Prostate gland (tissue), 2 donors: ENCODE results near the gene GTF3C2. TPM values are rescaled to one million over a fixed set of nuclear protein-coding genes. Genes with fewer than 3 reads are reported as not detected.

Source experiments
- DNase-seq: peaks from one replicate; pipeline ENCODE4 v3.0.0-alpha.2; 2019; ENCODE audit warnings: low spot score
- H3K27ac ChIP-seq, 2 donors: fragments of 200-600 bp; sonication (generic); 2 replicates each; pipeline ENCODE4 v1.5.1; 2017 to 2019
- H3K27me3 ChIP-seq: fragments of 200-600 bp; sonication (generic); replicated peaks from 2 replicates; pipeline ENCODE4 v1.5.1; 2019; ENCODE audit not compliant: insufficient read depth
- H3K36me3 ChIP-seq, 2 donors: fragments of 200-600 bp; sonication (generic); 1 replicate in 1 of 2; 2 replicates in 1 of 2; pipeline versions ENCODE4 v1.5.1 to v1.8.1; 2017 to 2019
- H3K4me1 ChIP-seq: fragments of 200-600 bp; sonication (generic); replicated peaks from 2 replicates; pipeline ENCODE4 v1.5.1; 2019
- H3K4me3 ChIP-seq, 2 donors: fragments of 200-600 bp; sonication (generic); 2 replicates each; pipeline ENCODE4 v1.5.1; 2017 to 2019
- H3K9me3 ChIP-seq: fragments of 200-600 bp; sonication (generic); 2 replicates; pipeline ENCODE4 v1.5.1; 2017
- CTCF ChIP-seq, 4 experiments: fragments of 200-600 bp in 2 of 4; fragments of 450-650 bp in 2 of 4; sonication (generic) in 2 of 4; IDR thresholded peaks; 1 replicate in 3 of 4; 2 replicates in 1 of 4; pipeline ENCODE4 v1.5.1; 2016 to 2019; ENCODE audit warnings: antibody characterized with exemption in 4 of 4, mild to moderate bottlenecking in 2 of 4, moderate library complexity in 2 of 4
- POLR2A ChIP-seq: fragments of 450-650 bp; IDR thresholded peaks from one replicate; pipeline ENCODE4 v1.6.1; 2016; ENCODE audit warnings: antibody characterized with exemption, mild to moderate bottlenecking
- POLR2AphosphoS5 ChIP-seq: sonication (generic); formaldehyde crosslinking; IDR thresholded peaks from one replicate; pipeline ENCODE4 v1.6.1; 2017; ENCODE audit warnings: antibody characterized with exemption
- WGBS: methylation state at CpG from one replicate; pipeline ENCODE4 v1.1.5; 2018; 5-methylcytosine and 5-hydroxymethylcytosine counted together
- intact Hi-C: fragments of 100-400 bp; cut with DNase I; formaldehyde crosslinking; loops from one replicate; pipeline ENCODE4 v1.14.2; 2022
- total RNA-seq, 2 donors: library from RNA; depleted of rRNA; stranded (reverse); fragments of >200 nt; gene quantifications; one replicate each; pipeline ENCODE4 v1.1.0, GENCODE V29; 2016

GTF3C2 gene
- total RNA-seq, 2 donors from 2014 or later, result 41.2 to 66.1 TPM

GRCh38 chr2:27379383-27379835 lies 22.8 kb upstream of the GTF3C2 start:
- intact Hi-C loops, result loop anchor here (10.0 kb wide), 1 partner anchor 165 kb away; the partner anchor contains the start of genes ATRAID, CAD and SLC5A6
- H3K27me3 ChIP-seq, result no peaks in the 10 kb centered on the region
- peak overlapping the region; percentile 74 to 95 for H3K4me3 ChIP-seq
- peaks cover 17 to 21% of the 10 kb centered on the region in 2 donors for H3K36me3 ChIP-seq
- no peaks in the 10 kb centered on the region for H3K9me3 ChIP-seq
- WGBS, result 64% methylated on average over 2 of the region's 2 CpGs
- TF ChIP-seq POLR2AphosphoS5 (no peak), CTCF (IDR thresholded peaks at IDR 0.05) (no peak), POLR2A (no peak)
- DNase-seq, result no peak
- peaks cover 5% of the 10 kb centered on the region for H3K4me1 ChIP-seq
- H3K27ac ChIP-seq, result peak overlapping the region; percentile 91

GRCh38 chr2:27378809-27379290 lies 22.3 kb upstream of the GTF3C2 start:
- DNase-seq, result no peak
- Histone ChIP-seq H3K4me1 (peaks cover 5% of the 10 kb centered on the region), H3K4me3 (no peak overlapping the region), H3K27ac (no peak overlapping the region), H3K9me3 (no peaks in the 10 kb centered on the region), H3K27me3 (no peaks in the 10 kb centered on the region), H3K36me3 (peaks cover 17 to 24% of the 10 kb centered on the region in 2 donors)
- intact Hi-C loops, result loop anchor here (10.0 kb wide), 1 partner anchor 164 kb away; the partner anchor contains the start of genes ATRAID, CAD and SLC5A6
- WGBS, result 84% methylated on average over 9 of the region's 9 CpGs
- TF ChIP-seq POLR2AphosphoS5 (no peak), CTCF (IDR thresholded peaks at IDR 0.05) (no peak), POLR2A (no peak)

DNA sequence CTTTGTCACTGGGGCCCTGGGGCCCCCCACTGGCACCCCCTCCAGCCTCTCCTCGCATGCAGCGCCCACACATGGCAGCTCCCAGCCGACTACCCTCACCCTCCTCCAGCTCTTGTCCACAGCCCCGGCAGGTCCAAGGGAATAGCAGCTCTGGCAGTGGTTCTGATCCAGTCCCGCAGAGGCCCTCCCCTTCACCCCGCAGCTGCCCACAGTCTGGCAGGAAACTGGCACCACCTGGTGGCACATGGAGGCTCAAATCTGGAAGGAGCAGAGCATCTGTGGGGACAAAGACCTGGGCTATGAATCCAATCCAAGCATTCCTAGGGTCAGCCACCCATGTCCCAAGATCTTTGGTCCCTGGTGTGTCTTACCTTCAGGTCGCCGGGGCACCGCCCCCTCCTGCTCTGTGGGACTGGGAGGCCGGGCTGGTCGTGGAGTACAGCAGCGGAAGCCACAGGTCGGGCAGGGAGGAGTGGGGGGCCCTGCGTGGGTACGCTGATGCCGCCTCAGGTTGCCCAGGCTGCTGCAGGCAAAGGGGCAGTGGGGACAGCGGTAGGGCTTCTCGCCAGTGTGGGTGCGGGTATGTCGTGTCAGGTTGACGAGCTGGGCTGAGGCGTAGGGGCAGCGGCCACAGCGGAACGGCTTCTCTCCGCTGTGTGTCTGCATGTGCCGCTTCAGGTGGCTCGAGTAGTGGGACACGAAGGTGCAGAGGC lies 21.7 kb upstream of the GTF3C2 start:
- no peak for DNase-seq
- Histone ChIP-seq H3K36me3 (peaks cover 14 to 20% of the 10 kb centered on the region in 2 donors), H3K4me1 (peaks cover 5% of the 10 kb centered on the region), H3K27me3 (no peaks in the 10 kb centered on the region), H3K27ac (no peak overlapping the region), H3K4me3 (no peak overlapping the region), H3K9me3 (no peaks in the 10 kb centered on the region)
- intact Hi-C loops, result loop anchor here (10.0 kb wide), 1 partner anchor 163 kb away; the partner anchor contains the start of genes ATRAID, CAD and SLC5A6
- 65% methylated on average over 28 of the region's 29 CpGs for WGBS
- TF ChIP-seq POLR2AphosphoS5, result no peak
- peak in 1 of 4 experiments; percentile 11 for TF ChIP-seq CTCF (IDR thresholded peaks at IDR 0.05)

- WGBS, result 85% methylated on average over 18 of the region's 18 CpGs
- no peak for TF ChIP-seq POLR2A
- TF ChIP-seq POLR2AphosphoS5, result no peak
- TF ChIP-seq CTCF (IDR thresholded peaks at IDR 0.05), result no peak
- H3K36me3 ChIP-seq, result peaks cover 13 to 20% of the 10 kb centered on the region in 2 donors
- H3K9me3 ChIP-seq, result no peaks in the 10 kb centered on the region
- no peak overlapping the region for H3K4me3 ChIP-seq
- H3K27me3 ChIP-seq, result no peaks in the 10 kb centered on the region
- no peak for DNase-seq
- H3K27ac ChIP-seq, result no peak overlapping the region
- H3K4me1 ChIP-seq, result peaks cover 9% of the 10 kb centered on the region
- intact Hi-C loops, result loop anchor here (10.0 kb wide), 1 partner anchor 163 kb away; the partner anchor contains the start of genes ATRAID, CAD and SLC5A6
These were observed 21.1 kb upstream of the GTF3C2 start for GRCh38 chr2:27377618-27378095.
